ENCODE data around the gene ATP2B1. TPM values are rescaled to one million over a fixed set of nuclear protein-coding genes. Genes with fewer than 3 reads are reported as not detected.

Gene ATP2B1
- total and polyA plus RNA-seq, 2 donors: 16.2 to 35.8 TPM

- Histone ChIP-seq H3K27me3 (ENCODE audit: control insufficient read depth in 2 of 2, insufficient read depth in 1 of 2, low read length in 1 of 2) (no peaks in the 10 kb centered on the region), H3K4me1 (ENCODE audit: control insufficient read depth in 2 of 2, insufficient read depth in 2 of 2, low read length in 2 of 2) (no peaks in the 10 kb centered on the region)
- no peak for DNase-seq (ENCODE audit: low read depth in 6 of 9, low spot score in 9 of 9)
Observed at GRCh38 chr12:89565002-89565401, 143.6 kb downstream of the ATP2B1 start.

DNA sequence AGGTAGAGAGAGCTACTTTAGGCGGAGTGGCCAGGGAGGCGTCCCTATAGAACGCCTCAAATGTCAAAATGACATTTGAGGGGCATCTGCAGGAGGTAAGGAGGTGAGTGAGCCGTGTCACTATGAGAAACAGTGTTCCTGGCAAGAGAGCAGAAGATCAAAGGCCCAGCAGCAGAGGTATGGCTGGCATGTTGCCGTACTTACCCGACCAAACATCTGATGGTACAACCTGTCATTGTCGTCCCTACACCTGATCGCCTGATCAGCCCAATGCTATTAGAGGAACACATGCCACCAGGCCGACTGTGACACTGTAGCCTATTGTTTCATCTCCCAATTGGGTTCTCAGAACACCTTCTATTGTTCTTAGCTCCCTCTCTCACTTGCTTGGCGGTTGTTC is 148.9 kb downstream of the ATP2B1 start:
- no peaks in the 10 kb centered on the region for H3K9me3 ChIP-seq (ENCODE audit: control insufficient read depth in 2 of 2, insufficient read depth in 1 of 2, low read length in 1 of 2)
- no peaks in the 10 kb centered on the region for H3K36me3 ChIP-seq (ENCODE audit: control insufficient read depth in 2 of 2, insufficient read depth in 2 of 2, low read length in 1 of 2)
- WGBS: 90% methylated on average over 10 of the region's 10 CpGs
- no peak for DNase-seq (ENCODE audit: low read depth in 6 of 9, low spot score in 9 of 9)
- no peaks in the 10 kb centered on the region for H3K4me1 ChIP-seq (ENCODE audit: control insufficient read depth in 2 of 2, insufficient read depth in 2 of 2, low read length in 2 of 2)
- H3K4me3 ChIP-seq (ENCODE audit: low read length in 2 of 2): no peak overlapping the region
- no peaks in the 10 kb centered on the region for H3K27me3 ChIP-seq (ENCODE audit: control insufficient read depth in 2 of 2, insufficient read depth in 1 of 2, low read length in 1 of 2)
- no peak overlapping the region for H3K27ac ChIP-seq (ENCODE audit: low read depth in 1 of 2, low read length in 1 of 2)

More at GRCh38 chr12:89565002-89565401, 143.6 kb downstream of the ATP2B1 start:
- Histone ChIP-seq H3K4me3 (ENCODE audit: low read length in 2 of 2) (no peak overlapping the region), H3K36me3 (ENCODE audit: control insufficient read depth in 2 of 2, insufficient read depth in 2 of 2, low read length in 1 of 2) (no peaks in the 10 kb centered on the region), H3K27ac (ENCODE audit: low read depth in 1 of 2, low read length in 1 of 2) (no peak overlapping the region), H3K9me3 (ENCODE audit: control insufficient read depth in 2 of 2, insufficient read depth in 1 of 2, low read length in 1 of 2) (no peaks in the 10 kb centered on the region)

GRCh38 chr12:89556976-89557375 is 151.7 kb downstream of the ATP2B1 start:
- Histone ChIP-seq H3K36me3 (ENCODE audit: control insufficient read depth in 2 of 2, insufficient read depth in 2 of 2, low read length in 1 of 2) (no peaks in the 10 kb centered on the region), H3K27ac (ENCODE audit: low read depth in 1 of 2, low read length in 1 of 2) (no peak overlapping the region), H3K27me3 (ENCODE audit: control insufficient read depth in 2 of 2, insufficient read depth in 1 of 2, low read length in 1 of 2) (no peaks in the 10 kb centered on the region), H3K4me3 (ENCODE audit: low read length in 2 of 2) (no peak overlapping the region), H3K4me1 (ENCODE audit: control insufficient read depth in 2 of 2, insufficient read depth in 2 of 2, low read length in 2 of 2) (no peaks in the 10 kb centered on the region), H3K9me3 (ENCODE audit: control insufficient read depth in 2 of 2, insufficient read depth in 1 of 2, low read length in 1 of 2) (no peaks in the 10 kb centered on the region)
- 91% methylated on average over 2 of the region's 2 CpGs for WGBS
- DNase-seq (ENCODE audit: low read depth in 6 of 9, low spot score in 9 of 9): no peak

DNA sequence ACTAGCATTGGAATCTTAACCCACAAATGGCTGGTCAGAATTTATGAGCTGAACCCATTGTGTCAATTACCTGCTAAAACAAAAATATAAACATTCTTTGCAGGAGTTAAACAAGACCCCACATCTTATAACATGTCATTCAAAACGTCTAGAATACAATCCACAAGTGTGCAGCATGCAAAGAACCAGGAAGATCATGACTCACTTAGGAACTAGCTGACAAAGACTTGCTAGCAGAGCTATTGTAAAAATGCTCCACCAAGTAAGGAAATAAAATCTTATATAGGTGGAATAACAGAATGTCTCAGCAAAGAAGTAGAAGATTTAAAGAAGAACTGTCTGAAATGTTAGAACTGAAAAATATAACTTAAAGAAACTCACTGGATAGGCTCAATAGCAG is 156.3 kb downstream of the ATP2B1 start:
- no peaks in the 10 kb centered on the region for H3K4me1 ChIP-seq (ENCODE audit: control insufficient read depth in 2 of 2, insufficient read depth in 2 of 2, low read length in 2 of 2)
- H3K27me3 ChIP-seq (ENCODE audit: control insufficient read depth in 2 of 2, insufficient read depth in 1 of 2, low read length in 1 of 2): no peaks in the 10 kb centered on the region
- WGBS: 83% methylated on average over 1 of the region's 1 CpG
- no peak overlapping the region for H3K4me3 ChIP-seq (ENCODE audit: low read length in 2 of 2)
- H3K9me3 ChIP-seq (ENCODE audit: control insufficient read depth in 2 of 2, insufficient read depth in 1 of 2, low read length in 1 of 2): no peaks in the 10 kb centered on the region
- H3K36me3 ChIP-seq (ENCODE audit: control insufficient read depth in 2 of 2, insufficient read depth in 2 of 2, low read length in 1 of 2): no peaks in the 10 kb centered on the region
- DNase-seq (ENCODE audit: low read depth in 6 of 9, low spot score in 9 of 9): no peak
- no peak overlapping the region for H3K27ac ChIP-seq (ENCODE audit: low read depth in 1 of 2, low read length in 1 of 2)

GRCh38 chr12:89551747-89552146 is 156.9 kb downstream of the ATP2B1 start:
- Histone ChIP-seq H3K4me3 (ENCODE audit: low read length in 2 of 2) (no peak overlapping the region), H3K4me1 (ENCODE audit: control insufficient read depth in 2 of 2, insufficient read depth in 2 of 2, low read length in 2 of 2) (no peaks in the 10 kb centered on the region), H3K27ac (ENCODE audit: low read depth in 1 of 2, low read length in 1 of 2) (no peak overlapping the region), H3K27me3 (ENCODE audit: control insufficient read depth in 2 of 2, insufficient read depth in 1 of 2, low read length in 1 of 2) (no peaks in the 10 kb centered on the region), H3K9me3 (ENCODE audit: control insufficient read depth in 2 of 2, insufficient read depth in 1 of 2, low read length in 1 of 2) (no peaks in the 10 kb centered on the region), H3K36me3 (ENCODE audit: control insufficient read depth in 2 of 2, insufficient read depth in 2 of 2, low read length in 1 of 2) (no peaks in the 10 kb centered on the region)
- 96% methylated on average over 2 of the region's 2 CpGs for WGBS
- DNase-seq (ENCODE audit: low read depth in 6 of 9, low spot score in 9 of 9): no peak

- Histone ChIP-seq H3K27ac (ENCODE audit: low read depth in 1 of 2, low read length in 1 of 2) (no peak overlapping the region), H3K36me3 (ENCODE audit: control insufficient read depth in 2 of 2, insufficient read depth in 2 of 2, low read length in 1 of 2) (no peaks in the 10 kb centered on the region), H3K4me3 (ENCODE audit: low read length in 2 of 2) (no peak overlapping the region), H3K4me1 (ENCODE audit: control insufficient read depth in 2 of 2, insufficient read depth in 2 of 2, low read length in 2 of 2) (no peaks in the 10 kb centered on the region), H3K9me3 (ENCODE audit: control insufficient read depth in 2 of 2, insufficient read depth in 1 of 2, low read length in 1 of 2) (no peaks in the 10 kb centered on the region), H3K27me3 (ENCODE audit: control insufficient read depth in 2 of 2, insufficient read depth in 1 of 2, low read length in 1 of 2) (no peaks in the 10 kb centered on the region)
- 85% methylated on average over 4 of the region's 4 CpGs for WGBS
- no peak for DNase-seq (ENCODE audit: low read depth in 6 of 9, low spot score in 9 of 9)
Observed at GRCh38 chr12:89547101-89547500, 161.5 kb downstream of the ATP2B1 start.

GRCh38 chr12:89546151-89546550 is 162.5 kb downstream of the ATP2B1 start:
- DNase-seq (ENCODE audit: low read depth in 6 of 9, low spot score in 9 of 9): no peak
- 98% methylated on average over 4 of the region's 4 CpGs for WGBS
- no peaks in the 10 kb centered on the region for H3K27me3 ChIP-seq (ENCODE audit: control insufficient read depth in 2 of 2, insufficient read depth in 1 of 2, low read length in 1 of 2)
- no peaks in the 10 kb centered on the region for H3K36me3 ChIP-seq (ENCODE audit: control insufficient read depth in 2 of 2, insufficient read depth in 2 of 2, low read length in 1 of 2)
- no peak overlapping the region for H3K4me3 ChIP-seq (ENCODE audit: low read length in 2 of 2)
- no peak overlapping the region for H3K27ac ChIP-seq (ENCODE audit: low read depth in 1 of 2, low read length in 1 of 2)
- H3K9me3 ChIP-seq (ENCODE audit: control insufficient read depth in 2 of 2, insufficient read depth in 1 of 2, low read length in 1 of 2): no peaks in the 10 kb centered on the region
- no peaks in the 10 kb centered on the region for H3K4me1 ChIP-seq (ENCODE audit: control insufficient read depth in 2 of 2, insufficient read depth in 2 of 2, low read length in 2 of 2)

GRCh38 chr12:89544681-89545184 is 163.9 kb downstream of the ATP2B1 start:
- no peaks in the 10 kb centered on the region for H3K27me3 ChIP-seq (ENCODE audit: control insufficient read depth in 2 of 2, insufficient read depth in 1 of 2, low read length in 1 of 2)
- H3K27ac ChIP-seq (ENCODE audit: low read depth in 1 of 2, low read length in 1 of 2): no peak overlapping the region
- WGBS: 54% methylated on average over 6 of the region's 6 CpGs
- no peak overlapping the region for H3K4me3 ChIP-seq (ENCODE audit: low read length in 2 of 2)
- H3K9me3 ChIP-seq (ENCODE audit: control insufficient read depth in 2 of 2, insufficient read depth in 1 of 2, low read length in 1 of 2): no peaks in the 10 kb centered on the region
- DNase-seq (ENCODE audit: low read depth in 6 of 9, low spot score in 9 of 9): no peak
- no peaks in the 10 kb centered on the region for H3K36me3 ChIP-seq (ENCODE audit: control insufficient read depth in 2 of 2, insufficient read depth in 2 of 2, low read length in 1 of 2)
- no peaks in the 10 kb centered on the region for H3K4me1 ChIP-seq (ENCODE audit: control insufficient read depth in 2 of 2, insufficient read depth in 2 of 2, low read length in 2 of 2)

DNA sequence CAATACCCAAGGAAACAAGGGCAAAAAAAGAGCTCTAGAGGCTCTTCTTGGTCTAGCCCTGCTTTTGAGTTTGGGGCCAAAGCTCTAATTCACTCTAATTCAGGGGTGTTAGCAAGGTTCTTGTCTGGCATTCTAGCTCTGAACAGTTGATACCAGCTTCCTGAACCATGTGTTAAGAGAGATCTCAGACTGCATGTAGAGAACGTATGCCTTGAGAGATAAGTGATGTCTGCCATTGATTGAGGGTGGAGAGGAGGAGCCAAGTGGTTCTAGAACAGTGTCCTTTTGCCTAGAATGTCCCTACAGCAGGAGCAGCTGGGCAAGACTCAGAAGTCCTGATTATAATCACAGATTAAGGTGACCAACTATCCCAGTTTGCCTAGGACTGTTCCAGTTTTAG is 164.6 kb downstream of the ATP2B1 start:
- H3K27me3 ChIP-seq (ENCODE audit: control insufficient read depth in 2 of 2, insufficient read depth in 1 of 2, low read length in 1 of 2): no peaks in the 10 kb centered on the region
- no peaks in the 10 kb centered on the region for H3K9me3 ChIP-seq (ENCODE audit: control insufficient read depth in 2 of 2, insufficient read depth in 1 of 2, low read length in 1 of 2)
- no peaks in the 10 kb centered on the region for H3K36me3 ChIP-seq (ENCODE audit: control insufficient read depth in 2 of 2, insufficient read depth in 2 of 2, low read length in 1 of 2)
- WGBS: 100% methylated on average over 1 of the region's 1 CpG
- H3K4me3 ChIP-seq (ENCODE audit: low read length in 2 of 2): no peak overlapping the region
- H3K27ac ChIP-seq (ENCODE audit: low read depth in 1 of 2, low read length in 1 of 2): no peak overlapping the region
- DNase-seq (ENCODE audit: low read depth in 6 of 9, low spot score in 9 of 9): no peak
- no peaks in the 10 kb centered on the region for H3K4me1 ChIP-seq (ENCODE audit: control insufficient read depth in 2 of 2, insufficient read depth in 2 of 2, low read length in 2 of 2)
